Esophagus squamous epithelium (tissue), 4 donors: ENCODE results near the gene COX5B.

Source experiments
- POLR2A ChIP-seq, 4 donors: fragments of 450-650 bp; IDR thresholded peaks; one replicate each; pipeline ENCODE4 v1.6.1; 2017; ENCODE audit warnings: antibody characterized with exemption in 4 of 4, mild to moderate bottlenecking in 4 of 4, moderate library complexity in 3 of 4
- TF ChIP-seq, protein P1 (sequence below), 6 experiments: fragments of 450-650 bp in 4 of 6; fragments of 200-600 bp in 2 of 6; sonication (generic) in 2 of 6; IDR thresholded peaks; one replicate each; pipeline ENCODE4 v1.5.1; 2016 to 2019; ENCODE audit warnings: antibody characterized with exemption in 6 of 6, mild to moderate bottlenecking in 4 of 6, moderate library complexity in 4 of 6

DNA sequence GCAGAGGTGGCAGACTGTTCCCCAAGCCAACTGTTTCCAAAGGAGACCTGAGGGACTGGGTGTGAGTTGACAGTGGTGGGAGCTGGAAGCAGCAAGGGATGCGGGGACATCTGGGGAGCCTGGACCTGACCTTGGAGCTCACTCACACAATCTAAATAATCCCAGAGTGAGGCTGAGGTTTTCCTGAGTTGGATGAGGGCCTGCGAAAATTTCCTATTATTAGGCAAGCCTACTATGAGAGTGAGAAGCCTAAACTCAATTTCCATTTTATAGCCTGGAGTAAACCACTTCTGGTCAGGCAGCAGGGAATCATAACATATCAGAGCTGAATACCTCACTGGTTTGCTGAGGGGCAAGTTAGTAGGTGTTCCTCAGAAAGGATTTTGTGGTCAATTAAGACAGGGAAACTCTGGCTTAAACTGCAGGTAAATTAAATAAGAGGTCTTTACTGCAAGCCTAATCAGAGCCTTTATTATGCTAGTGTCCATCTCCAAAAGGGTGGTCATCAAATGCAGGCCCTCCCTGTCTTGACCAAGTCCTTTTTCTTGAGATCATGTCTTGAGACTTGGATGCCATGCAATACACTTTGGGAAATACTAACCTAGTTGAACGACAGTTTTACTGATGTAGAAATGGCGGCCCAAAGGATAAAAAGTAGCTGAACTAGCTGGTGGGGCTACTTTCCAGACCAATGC, 1.7 kb upstream of the COX5B start:
- TF ChIP-seq, protein P1, sequence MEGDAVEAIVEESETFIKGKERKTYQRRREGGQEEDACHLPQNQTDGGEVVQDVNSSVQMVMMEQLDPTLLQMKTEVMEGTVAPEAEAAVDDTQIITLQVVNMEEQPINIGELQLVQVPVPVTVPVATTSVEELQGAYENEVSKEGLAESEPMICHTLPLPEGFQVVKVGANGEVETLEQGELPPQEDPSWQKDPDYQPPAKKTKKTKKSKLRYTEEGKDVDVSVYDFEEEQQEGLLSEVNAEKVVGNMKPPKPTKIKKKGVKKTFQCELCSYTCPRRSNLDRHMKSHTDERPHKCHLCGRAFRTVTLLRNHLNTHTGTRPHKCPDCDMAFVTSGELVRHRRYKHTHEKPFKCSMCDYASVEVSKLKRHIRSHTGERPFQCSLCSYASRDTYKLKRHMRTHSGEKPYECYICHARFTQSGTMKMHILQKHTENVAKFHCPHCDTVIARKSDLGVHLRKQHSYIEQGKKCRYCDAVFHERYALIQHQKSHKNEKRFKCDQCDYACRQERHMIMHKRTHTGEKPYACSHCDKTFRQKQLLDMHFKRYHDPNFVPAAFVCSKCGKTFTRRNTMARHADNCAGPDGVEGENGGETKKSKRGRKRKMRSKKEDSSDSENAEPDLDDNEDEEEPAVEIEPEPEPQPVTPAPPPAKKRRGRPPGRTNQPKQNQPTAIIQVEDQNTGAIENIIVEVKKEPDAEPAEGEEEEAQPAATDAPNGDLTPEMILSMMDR (IDR thresholded peaks at IDR 0.05) = no peak
- TF ChIP-seq POLR2A (IDR thresholded peaks at IDR 0.05) = no peak
